ENCODE measurements around the gene HS1BP3. TPM values are rescaled to one million over a fixed set of nuclear protein-coding genes. Genes with fewer than 3 reads are reported as not detected.
A peak's percentile ranks its signal among the peaks of the same experiment; 100 is the strongest.

The HS1BP3 gene
- total and polyA plus RNA-seq, 2 of the 13 experiments (the other 11 are each of a cell fraction or from before 2014, with no cell fraction given) = 15.2 to 22.0 TPM

GRCh38 chr2:20593072-20594034 is 57.5 kb downstream of the HS1BP3 start (continued):
- TF ChIP-seq RERE (CRISPR knock-in tag; IDR thresholded peaks at IDR 0.05; ENCODE audit: low read depth) (peak; percentile 98), CENPT (CRISPR knock-in tag; IDR thresholded peaks at IDR 0.05; ENCODE audit: low read depth) (no peak), MBD4 (IDR thresholded peaks at IDR 0.05; ENCODE audit: borderline replicate concordance, low read length) (no peak), ZNF569 (CRISPR knock-in tag; IDR thresholded peaks at IDR 0.05; ENCODE audit: borderline replicate concordance) (peak; percentile 55; the same call in 1 of the 2 replicates), RNF219 (CRISPR knock-in tag; IDR thresholded peaks at IDR 0.05) (peak; percentile 98), ZBTB38 (CRISPR knock-in tag; IDR thresholded peaks at IDR 0.05) (peak; percentile 98), POLR2AphosphoS5 (IDR thresholded peaks at IDR 0.05; ENCODE audit: low read depth, low read length) (peak; percentile 73), EHMT2 (IDR thresholded peaks at IDR 0.05; ENCODE audit: borderline replicate concordance, low read depth, low read length) (no peak), KMT2B (CRISPR knock-in tag; IDR thresholded peaks at IDR 0.05) (peak; percentile 73), ZNF607 (CRISPR knock-in tag; IDR thresholded peaks at IDR 0.05; ENCODE audit: borderline replicate concordance) (peak; percentile 86; the same call in 1 of the 2 replicates), SOX13 (IDR thresholded peaks at IDR 0.05) (peak; percentile 99), SOX13 (CRISPR knock-in tag; conservative IDR thresholded peaks at IDR 0.05 in 1 of 2, IDR thresholded peaks at IDR 0.05 in 1 of 2) (peak in 1 of 2 experiments; percentile 98; a peak in 2 of 4 replicates), ZSCAN20 (CRISPR knock-in tag; IDR thresholded peaks at IDR 0.05; ENCODE audit: borderline replicate concordance) (no peak), YEATS2 (CRISPR knock-in tag; IDR thresholded peaks at IDR 0.05; ENCODE audit: borderline replicate concordance) (peak; percentile 67), HBP1 (CRISPR knock-in tag; IDR thresholded peaks at IDR 0.05; ENCODE audit: low read depth) (peak; percentile 98), HES4 (CRISPR knock-in tag; IDR thresholded peaks at IDR 0.05; ENCODE audit: borderline replicate concordance) (peak; percentile 71; the same call in 1 of the 2 replicates), ZNF224 (CRISPR knock-in tag; IDR thresholded peaks at IDR 0.05) (peak; percentile 94; the same call in 1 of the 2 replicates), JARID2 (CRISPR knock-in tag; IDR thresholded peaks at IDR 0.05; ENCODE audit: insufficient replicate concordance) (peak; percentile 21)

Data from HepG2 (cell line).